Cardiac fibroblast (primary cell): Measurements from ENCODE around the gene TMEM235.

Experiments
- DNase-seq, 2 donors: peaks; one replicate each; pipeline versions ENCODE4 v3.0.0 to v3.0.0-alpha.2; 2010; ENCODE audit warnings: low read depth in 2 of 2
- H3K4me3 ChIP-seq, 2 donors: replicated peaks in 1 of 2; 1 replicate in 1 of 2; 2 replicates in 1 of 2; pipeline ENCODE4 v1.5.1; 2011; ENCODE audit warnings: low read depth in 2 of 2, low read length in 2 of 2, mild to moderate bottlenecking in 2 of 2, moderate library complexity in 1 of 2
- CTCF ChIP-seq: IDR thresholded peaks from one replicate; pipeline ENCODE4 v1.5.1; 2011; ENCODE audit warnings: low read depth, mild to moderate bottlenecking, low read length, inconsistent platforms

Gene TMEM235

GRCh38 chr17:78219396-78220150 lies 11.9 kb upstream of the TMEM235 start:
- no peak for DNase-seq
- H3K4me3 ChIP-seq = no peak overlapping the region
- no peak for TF ChIP-seq CTCF

GRCh38 chr17:78223061-78223460 lies 8.4 kb upstream of the TMEM235 start:
- H3K4me3 ChIP-seq = no peak overlapping the region
- no peak for TF ChIP-seq CTCF
- no peak for DNase-seq

GRCh38 chr17:78223765-78224164 lies 7.7 kb upstream of the TMEM235 start:
- H3K4me3 ChIP-seq = no peak overlapping the region
- TF ChIP-seq CTCF = no peak
- no peak for DNase-seq

- no peak for DNase-seq
- H3K4me3 ChIP-seq = no peak overlapping the region
- no peak for TF ChIP-seq CTCF
Measured at GRCh38 chr17:78224231-78225087, 7.0 kb upstream of the TMEM235 start.

- no peak for DNase-seq
- no peak overlapping the region for H3K4me3 ChIP-seq
- no peak for TF ChIP-seq CTCF
Measured at GRCh38 chr17:78225088-78225865, 6.2 kb upstream of the TMEM235 start.

- DNase-seq = no peak
- H3K4me3 ChIP-seq = no peak overlapping the region
- no peak for TF ChIP-seq CTCF
Measured at GRCh38 chr17:78226055-78226758, 5.2 kb upstream of the TMEM235 start.
